ENCODE data around the gene TEX48. TPM values are rescaled to one million over a fixed set of nuclear protein-coding genes. Genes with fewer than 3 reads are reported as not detected.

TEX48 gene
- total RNA-seq, 4 donors from 2014 or later: not detected

GRCh38 chr9:114677418-114677817 lies 4.6 kb downstream of the TEX48 start:
- TF ChIP-seq CTCF (IDR thresholded peaks at IDR 0.05; ENCODE audit: low read depth): no peak

- no peak for TF ChIP-seq CTCF (IDR thresholded peaks at IDR 0.05; ENCODE audit: low read depth)
Measured at GRCh38 chr9:114676901-114677300, 5.1 kb downstream of the TEX48 start.

GRCh38 chr9:114674798-114675540 lies 7.0 kb downstream of the TEX48 start:
- TF ChIP-seq CTCF (IDR thresholded peaks at IDR 0.05; ENCODE audit: low read depth): no peak

- no peak for TF ChIP-seq CTCF (IDR thresholded peaks at IDR 0.05; ENCODE audit: low read depth)
Measured at GRCh38 chr9:114674076-114674797, 7.8 kb downstream of the TEX48 start.

- no peak for TF ChIP-seq CTCF (IDR thresholded peaks at IDR 0.05; ENCODE audit: low read depth)
Measured at GRCh38 chr9:114671605-114672004, 10.4 kb downstream of the TEX48 start.

GRCh38 chr9:114669961-114670360 lies 12.0 kb downstream of the TEX48 start:
- no peak for TF ChIP-seq CTCF (IDR thresholded peaks at IDR 0.05; ENCODE audit: low read depth)

GRCh38 chr9:114668146-114668545 lies 13.8 kb downstream of the TEX48 start:
- TF ChIP-seq CTCF (IDR thresholded peaks at IDR 0.05; ENCODE audit: low read depth): no peak
